H9 (cell line): ENCODE results near the gene SH3BP2. TPM values are rescaled to one million over a fixed set of nuclear protein-coding genes. Genes with fewer than 3 reads are reported as not detected.

Source experiments
- DNase-seq: peaks from one replicate; pipeline ENCODE4 v3.0.0-alpha.2; 2017
- H2AFZ ChIP-seq: one replicate; pipeline ENCODE4 v1.6.1; 2013; ENCODE audit warnings: mild to moderate bottlenecking, low read length, control low read depth, moderate library complexity
- H2AK5ac ChIP-seq: 2 replicates; pipeline ENCODE4 v1.6.1; 2013; ENCODE audit warnings: low read length, control low read depth, mixed read lengths; ENCODE audit not compliant: insufficient read length
- H2BK120ac ChIP-seq: one replicate; pipeline ENCODE4 v1.6.1; 2013; ENCODE audit warnings: low read depth, mild to moderate bottlenecking, low read length, control low read depth, inconsistent platforms; ENCODE audit not compliant: poor library complexity, severe bottlenecking
- H2BK12ac ChIP-seq: 2 replicates; pipeline ENCODE4 v1.6.1; 2013; ENCODE audit warnings: low read length, control low read depth, mixed read lengths, low read depth; ENCODE audit not compliant: insufficient read length
- H2BK15ac ChIP-seq: 2 replicates; pipeline ENCODE4 v1.6.1; 2013; ENCODE audit warnings: low read depth, low read length, control low read depth
- H2BK20ac ChIP-seq: one replicate; pipeline ENCODE4 v1.6.1; 2013; ENCODE audit warnings: low read depth, mild to moderate bottlenecking, low read length, control low read depth, inconsistent platforms; ENCODE audit not compliant: poor library complexity, severe bottlenecking
- H2BK5ac ChIP-seq: 2 replicates; pipeline ENCODE4 v1.6.1; 2013; ENCODE audit warnings: low read length, control low read depth, mixed read lengths; ENCODE audit not compliant: insufficient read length
- H3K14ac ChIP-seq: 2 replicates; pipeline ENCODE4 v1.6.1; 2013; ENCODE audit warnings: low read length, control low read depth; ENCODE audit not compliant: insufficient read depth
- H3K18ac ChIP-seq: 2 replicates; pipeline ENCODE4 v1.6.1; 2013; ENCODE audit warnings: low read depth, mild to moderate bottlenecking, mixed read lengths, low read length, control low read depth; ENCODE audit not compliant: insufficient read length
- H3K23ac ChIP-seq: 2 replicates; pipeline ENCODE4 v1.6.1; 2013; ENCODE audit warnings: low read length, control low read depth, mixed read lengths, low read depth; ENCODE audit not compliant: insufficient read length
- H3K23me2 ChIP-seq: 2 replicates; pipeline ENCODE4 v1.6.1; 2013; ENCODE audit warnings: low read depth, mild to moderate bottlenecking, mixed read lengths, low read length, control low read depth; ENCODE audit not compliant: insufficient read length, poor library complexity, severe bottlenecking
- H3K27ac ChIP-seq: 2 replicates; pipeline ENCODE4 v1.5.1; 2013; ENCODE audit warnings: low read length, control low read depth, mixed read lengths, low read depth; ENCODE audit not compliant: insufficient read length
- H3K27me3 ChIP-seq: 2 replicates; pipeline ENCODE4 v1.6.1; 2013; ENCODE audit warnings: low read length, control low read depth, inconsistent platforms; ENCODE audit not compliant: insufficient read depth
- H3K4ac ChIP-seq: 2 replicates; pipeline ENCODE4 v1.6.1; 2013; ENCODE audit warnings: low read depth, mild to moderate bottlenecking, control low read depth, inconsistent platforms, low read length, moderate library complexity
- H3K4me1 ChIP-seq: 2 replicates; pipeline ENCODE4 v1.6.1; 2013; ENCODE audit warnings: low read length, control low read depth, inconsistent platforms; ENCODE audit not compliant: insufficient read depth
- H3K4me2 ChIP-seq: 2 replicates; pipeline ENCODE4 v1.6.1; 2013; ENCODE audit warnings: low read length, control low read depth, mixed read lengths; ENCODE audit not compliant: insufficient read length, insufficient read depth
- H3K56ac ChIP-seq: 2 replicates; pipeline ENCODE4 v1.6.1; 2013; ENCODE audit warnings: low read depth, mild to moderate bottlenecking, mixed read lengths, low read length, control low read depth; ENCODE audit not compliant: insufficient read length
- H3K79me1 ChIP-seq: 2 replicates; pipeline ENCODE4 v1.6.1; 2013; ENCODE audit warnings: low read depth, mild to moderate bottlenecking, moderate library complexity, low read length, control low read depth, inconsistent platforms; ENCODE audit not compliant: insufficient read depth, poor library complexity, severe bottlenecking
- H3K79me2 ChIP-seq: 2 replicates; pipeline ENCODE4 v1.6.1; 2013; ENCODE audit warnings: low read length, control low read depth, inconsistent platforms; ENCODE audit not compliant: insufficient read depth
- H3K9ac ChIP-seq: 2 replicates; pipeline ENCODE4 v1.6.1; 2013; ENCODE audit warnings: low read length, control low read depth, mixed read lengths; ENCODE audit not compliant: insufficient read length; ENCODE audit errors: extremely low read depth
- H3K9me3 ChIP-seq: one replicate; pipeline ENCODE4 v1.6.1; 2013; ENCODE audit warnings: low read depth, low read length, inconsistent platforms; ENCODE audit not compliant: control insufficient read depth
- H3T11ph ChIP-seq: one replicate; pipeline ENCODE4 v1.6.1; 2013; ENCODE audit warnings: mild to moderate bottlenecking, low read length, control low read depth, inconsistent platforms
- H4K20me1 ChIP-seq: one replicate; pipeline ENCODE4 v1.6.1; 2013; ENCODE audit not compliant: control insufficient read depth, insufficient read length, insufficient read depth
- H4K5ac ChIP-seq: 2 replicates; pipeline ENCODE4 v1.6.1; 2013; ENCODE audit warnings: low read depth, mild to moderate bottlenecking, mixed read lengths, low read length, control low read depth; ENCODE audit not compliant: insufficient read length
- H4K8ac ChIP-seq: replicated peaks from 2 replicates; pipeline ENCODE4 v1.6.1; 2013; ENCODE audit warnings: low read length, control low read depth, mixed read lengths, low read depth; ENCODE audit not compliant: insufficient read length
- H4K91ac ChIP-seq: 2 replicates; pipeline ENCODE4 v1.6.1; 2013; ENCODE audit warnings: low read depth, mild to moderate bottlenecking, moderate library complexity, mixed read lengths, low read length, control low read depth; ENCODE audit not compliant: insufficient read length
- H3K27ac Mint-ChIP-seq, 3 experiments: 2 replicates in 2 of 3; 3 replicates in 1 of 3; pipeline ENCODE4 v1.8.0; 2020 to 2021; ENCODE audit warnings: mixed read lengths in 3 of 3, mild to moderate bottlenecking in 1 of 3, moderate library complexity in 1 of 3
- H3K27me3 Mint-ChIP-seq: 2 replicates; pipeline ENCODE4 v1.8.0; 2021; ENCODE audit warnings: low read depth, mild to moderate bottlenecking, moderate library complexity, mixed read lengths
- H3K36me3 Mint-ChIP-seq, 3 experiments: 2 replicates in 2 of 3; 3 replicates in 1 of 3; pipeline ENCODE4 v1.8.0; 2020 to 2021; ENCODE audit warnings: low read depth in 3 of 3, mixed read lengths in 3 of 3; ENCODE audit not compliant: insufficient read depth in 1 of 3
- H3K4me1 Mint-ChIP-seq, 2 experiments: 2 replicates each; pipeline ENCODE4 v1.8.0; 2020; ENCODE audit warnings: mixed read lengths in 2 of 2
- H3K4me3 Mint-ChIP-seq, 2 experiments: 2 replicates in 1 of 2; 3 replicates in 1 of 2; pipeline ENCODE4 v1.8.0; 2020 to 2021; ENCODE audit warnings: mild to moderate bottlenecking in 2 of 2, mixed read lengths in 2 of 2, moderate library complexity in 1 of 2
- H3K9me3 Mint-ChIP-seq, 2 experiments: 2 replicates in 1 of 2; 3 replicates in 1 of 2; pipeline ENCODE4 v1.8.0; 2020; ENCODE audit warnings: mild to moderate bottlenecking in 2 of 2, mixed read lengths in 2 of 2, moderate library complexity in 1 of 2
- WGBS: extraction: QIAGEN DNeasy Blood & Tissue Kit; methylation state at CpG from one replicate; pipeline ENCODE4 v1.1.7; 2013; ENCODE audit warnings: missing lambda C conversion rate, low lambda C conversion rate, mixed read lengths; ENCODE audit not compliant: insufficient read length; ENCODE audit errors: extremely low coverage; 5-methylcytosine and 5-hydroxymethylcytosine counted together
- total RNA-seq: library from RNA; stranded (reverse); gene quantifications from 2 replicates; pipeline ENCODE4 v1.2.1, GENCODE V29; 2021
- TF ChIP-seq, protein P1 (sequence below): fragments of 200-600 bp; sonication (generic); conservative IDR thresholded peaks from 3 replicates; pipeline ENCODE4 v1.8.0; 2021; ENCODE audit warnings: antibody characterized with exemption, mild to moderate bottlenecking

SH3BP2 gene
- total RNA-seq, 1 experiment from 2014 or later: 37.6 TPM

GRCh38 chr4:2816401-2816954, 23.6 kb downstream of the SH3BP2 start:
- no peak overlapping the region for H3K4ac ChIP-seq
- H3K9ac ChIP-seq: no peak overlapping the region
- TF ChIP-seq, protein P1, sequence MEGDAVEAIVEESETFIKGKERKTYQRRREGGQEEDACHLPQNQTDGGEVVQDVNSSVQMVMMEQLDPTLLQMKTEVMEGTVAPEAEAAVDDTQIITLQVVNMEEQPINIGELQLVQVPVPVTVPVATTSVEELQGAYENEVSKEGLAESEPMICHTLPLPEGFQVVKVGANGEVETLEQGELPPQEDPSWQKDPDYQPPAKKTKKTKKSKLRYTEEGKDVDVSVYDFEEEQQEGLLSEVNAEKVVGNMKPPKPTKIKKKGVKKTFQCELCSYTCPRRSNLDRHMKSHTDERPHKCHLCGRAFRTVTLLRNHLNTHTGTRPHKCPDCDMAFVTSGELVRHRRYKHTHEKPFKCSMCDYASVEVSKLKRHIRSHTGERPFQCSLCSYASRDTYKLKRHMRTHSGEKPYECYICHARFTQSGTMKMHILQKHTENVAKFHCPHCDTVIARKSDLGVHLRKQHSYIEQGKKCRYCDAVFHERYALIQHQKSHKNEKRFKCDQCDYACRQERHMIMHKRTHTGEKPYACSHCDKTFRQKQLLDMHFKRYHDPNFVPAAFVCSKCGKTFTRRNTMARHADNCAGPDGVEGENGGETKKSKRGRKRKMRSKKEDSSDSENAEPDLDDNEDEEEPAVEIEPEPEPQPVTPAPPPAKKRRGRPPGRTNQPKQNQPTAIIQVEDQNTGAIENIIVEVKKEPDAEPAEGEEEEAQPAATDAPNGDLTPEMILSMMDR: no peak
- WGBS: no CpG with 5 or more reads among the region's 1 CpG
- no peak overlapping the region for H3K18ac ChIP-seq
- no peak overlapping the region for H4K8ac ChIP-seq
- H3K4me1 ChIP-seq: peaks cover 4% of the 10 kb centered on the region
- no peak overlapping the region for H3K56ac ChIP-seq
- peaks cover 7% of the 10 kb centered on the region for H3K23me2 ChIP-seq
- no peak overlapping the region for H4K91ac ChIP-seq
- H2AFZ ChIP-seq: no peak overlapping the region
- H3K4me3 Mint-ChIP-seq: peak overlapping the region; percentile 51 to 74; a peak in 4 of 5 replicates
- H3K27ac Mint-ChIP-seq: 0 out of 7 replicates have a peak overlapping the region, but pooled peaks of 1 of the 3 experiments have one; percentile 75
- H3K9me3 ChIP-seq: no peaks in the 10 kb centered on the region
- peaks cover 5 to 9% (median 8%) of the 10 kb centered on the region in 3 experiments; a peak in 5 of 7 replicates for H3K36me3 Mint-ChIP-seq
- H2BK20ac ChIP-seq: no peak overlapping the region
- H4K20me1 ChIP-seq: no peaks in the 10 kb centered on the region
- no peak overlapping the region for H2BK120ac ChIP-seq
- DNase-seq: no peak
- no peak overlapping the region for H2AK5ac ChIP-seq
- H3K27ac ChIP-seq: no peak overlapping the region
- peaks cover 10% of the 10 kb centered on the region for H3K27me3 Mint-ChIP-seq
- no peak overlapping the region for H3K4me2 ChIP-seq
- no peaks in the 10 kb centered on the region for H3K27me3 ChIP-seq
- H2BK12ac ChIP-seq: no peak overlapping the region
- H3T11ph ChIP-seq: no peak overlapping the region
- no peak overlapping the region for H3K14ac ChIP-seq
- no peak overlapping the region for H4K5ac ChIP-seq
- no peak overlapping the region for H3K23ac ChIP-seq
- H3K79me2 ChIP-seq: no peaks in the 10 kb centered on the region
- peaks cover 2 to 3% of the 10 kb centered on the region in 2 experiments; a peak in 2 of 5 replicates for H3K9me3 Mint-ChIP-seq
- no peak overlapping the region for H2BK15ac ChIP-seq
- no peak overlapping the region for H2BK5ac ChIP-seq
- H3K79me1 ChIP-seq: no peaks in the 10 kb centered on the region
- peaks cover 33 to 35% of the 10 kb centered on the region in 2 experiments for H3K4me1 Mint-ChIP-seq
